HepG2 (cell line): ENCODE measurements around the gene PKD1L1. TPM values are rescaled to one million over a fixed set of nuclear protein-coding genes. Genes with fewer than 3 reads are reported as not detected.

Experiments
- FOXO1 ChIP-seq: sonication (generic); formaldehyde crosslinking; IDR thresholded peaks from 2 replicates; pipeline ENCODE4 v1.4.0; 2020; ENCODE audit warnings: missing genetic modification reagents
- HNRNPUL1 ChIP-seq: fragments of 200-400 bp; formaldehyde crosslinking; IDR thresholded peaks from 2 replicates; pipeline ENCODE4 v1.6.1; 2017; ENCODE audit warnings: low read depth, mild to moderate bottlenecking, low read length, moderate library complexity
- IRX3 ChIP-seq: sonication (generic); formaldehyde crosslinking; IDR thresholded peaks from 2 replicates; pipeline ENCODE4 v1.8.1; 2023; ENCODE audit warnings: mild to moderate bottlenecking, low read depth, missing genetic modification reagents, borderline replicate concordance
- JUN ChIP-seq: sonication (generic); formaldehyde crosslinking; IDR thresholded peaks from 2 replicates; pipeline ENCODE4 v1.4.0; 2020; ENCODE audit warnings: mild to moderate bottlenecking, missing genetic modification reagents
- KAT8 ChIP-seq: IDR thresholded peaks from 2 replicates; pipeline ENCODE4 v1.6.1; 2016; ENCODE audit warnings: missing genetic modification reagents, missing compliant biosample characterization
- MED13 ChIP-seq: sonication (generic); formaldehyde crosslinking; IDR thresholded peaks from 2 replicates; pipeline ENCODE4 v1.5.0; 2020; ENCODE audit warnings: missing genetic modification reagents
- MED8 ChIP-seq: sonication (generic); formaldehyde crosslinking; IDR thresholded peaks from 2 replicates; pipeline ENCODE4 v1.8.1; 2023; ENCODE audit warnings: mild to moderate bottlenecking, missing genetic modification reagents; ENCODE audit not compliant: insufficient replicate concordance
- MIER3 ChIP-seq: IDR thresholded peaks from 2 replicates; pipeline ENCODE4 v1.6.1; 2016; ENCODE audit warnings: missing compliant biosample characterization, borderline replicate concordance
- MTF1 ChIP-seq: sonication (generic); formaldehyde crosslinking; IDR thresholded peaks from 2 replicates; pipeline ENCODE4 v1.5.0; 2020; ENCODE audit warnings: missing genetic modification reagents
- NFATC3 ChIP-seq: sonication (generic); formaldehyde crosslinking; IDR thresholded peaks from 2 replicates; pipeline ENCODE4 v1.5.1; 2020; ENCODE audit warnings: mild to moderate bottlenecking, missing genetic modification reagents
- RFXANK ChIP-seq: IDR thresholded peaks from 2 replicates; pipeline ENCODE4 v1.6.1; 2016
- SAP130 ChIP-seq: IDR thresholded peaks from 2 replicates; pipeline ENCODE4 v1.6.1; 2016; ENCODE audit warnings: low read depth
- SP1 ChIP-seq, 2 experiments: fragments of 450-650 bp in 1 of 2; sonication (generic) in 1 of 2; formaldehyde crosslinking in 1 of 2; IDR thresholded peaks; 2 replicates each; pipeline versions ENCODE4 v1.4.0 to v1.6.1; 2016 to 2020; ENCODE audit warnings: missing genetic modification reagents in 1 of 2
- TBL1XR1 ChIP-seq: fragments of 150-350 bp; IDR thresholded peaks from 2 replicates; pipeline ENCODE4 v1.6.1; 2014; ENCODE audit warnings: borderline replicate concordance, low read length; ENCODE audit not compliant: partially characterized antibody
- ZFP62 ChIP-seq: sonication (generic); formaldehyde crosslinking; IDR thresholded peaks from 2 replicates; pipeline ENCODE4 v1.4.0; 2020; ENCODE audit warnings: missing genetic modification reagents
- ZNF160 ChIP-seq: sonication (generic); formaldehyde crosslinking; IDR thresholded peaks from 2 replicates; pipeline ENCODE4 v1.8.0; 2022; ENCODE audit warnings: mild to moderate bottlenecking, inconsistent platforms, missing genetic modification reagents
- ZNF224 ChIP-seq: sonication (generic); formaldehyde crosslinking; IDR thresholded peaks from 2 replicates; pipeline ENCODE4 v1.5.0; 2020; ENCODE audit warnings: mild to moderate bottlenecking, missing genetic modification reagents
- ZNF256 ChIP-seq: sonication (generic); formaldehyde crosslinking; conservative IDR thresholded peaks from 2 replicates; pipeline ENCODE4 v1.4.0; 2020; ENCODE audit warnings: missing genetic modification reagents
- ZNF550 ChIP-seq: sonication (generic); formaldehyde crosslinking; IDR thresholded peaks from 2 replicates; pipeline ENCODE4 v1.4.0; 2020; ENCODE audit warnings: mild to moderate bottlenecking, missing genetic modification reagents, borderline replicate concordance
- ZNF552 ChIP-seq: sonication (generic); formaldehyde crosslinking; IDR thresholded peaks from 2 replicates; pipeline ENCODE4 v1.9.0; 2022; ENCODE audit warnings: missing genetic modification reagents, mild to moderate bottlenecking, borderline replicate concordance
- ZNF556 ChIP-seq: sonication (generic); formaldehyde crosslinking; IDR thresholded peaks from 2 replicates; pipeline ENCODE4 v1.4.0; 2020; ENCODE audit warnings: mild to moderate bottlenecking, missing genetic modification reagents, borderline replicate concordance
- ZSCAN12 ChIP-seq: sonication (generic); formaldehyde crosslinking; IDR thresholded peaks from 2 replicates; pipeline ENCODE4 v1.9.0; 2021; ENCODE audit warnings: mild to moderate bottlenecking, missing genetic modification reagents
- polyA plus RNA-seq, 8 experiments: library from polyadenylated mRNA; depleted of rRNA in 3 of 8; stranded (reverse) in 7 of 8; unstranded in 1 of 8; fragments of >200 nt; fragmentation: Illumina TruSeq in 4 of 8; extraction: Trizol in 4 of 8; gene quantifications; 2 replicates each; pipeline versions ENCODE4 v1.2.1 to v1.2.3, GENCODE V29; 2011 to 2016; ENCODE audit warnings: low read depth in 4 of 8, missing spikeins in 1 of 8, mixed read lengths in 1 of 8; ENCODE audit not compliant: insufficient read depth in 1 of 8
- total RNA-seq, 5 experiments: library from RNA; depleted of rRNA; stranded (reverse); fragments of >200 nt; fragmentation: Illumina TruSeq; extraction: Trizol; gene quantifications; 2 replicates each; pipeline ENCODE4 v1.2.3, GENCODE V29; 2016; ENCODE audit warnings: low read depth in 1 of 5
- TF ChIP-seq, protein P1 (sequence below): sonication (generic); formaldehyde crosslinking; IDR thresholded peaks from 2 replicates; pipeline ENCODE4 v1.5.0; 2020; ENCODE audit warnings: missing genetic modification reagents
- TF ChIP-seq, protein P2 (sequence below): sonication (generic); formaldehyde crosslinking; IDR thresholded peaks from 2 replicates; pipeline ENCODE4 v1.4.0; 2020; ENCODE audit warnings: missing genetic modification reagents, mild to moderate bottlenecking, borderline replicate concordance
- TF ChIP-seq, protein P3 (sequence below): conservative IDR thresholded peaks from 2 replicates; pipeline ENCODE4 v1.6.1; 2018; ENCODE audit warnings: missing genetic modification reagents
- TF ChIP-seq, protein P4 (sequence below): sonication (generic); formaldehyde crosslinking; IDR thresholded peaks from 2 replicates; pipeline ENCODE4 v1.4.0; 2020; ENCODE audit warnings: mild to moderate bottlenecking, missing genetic modification reagents

The PKD1L1 gene
- total and polyA plus RNA-seq, 2 of the 13 experiments (the other 11 are each of a cell fraction or from before 2014, with no cell fraction given) = 0.01 TPM; not detected in 1

DNA sequence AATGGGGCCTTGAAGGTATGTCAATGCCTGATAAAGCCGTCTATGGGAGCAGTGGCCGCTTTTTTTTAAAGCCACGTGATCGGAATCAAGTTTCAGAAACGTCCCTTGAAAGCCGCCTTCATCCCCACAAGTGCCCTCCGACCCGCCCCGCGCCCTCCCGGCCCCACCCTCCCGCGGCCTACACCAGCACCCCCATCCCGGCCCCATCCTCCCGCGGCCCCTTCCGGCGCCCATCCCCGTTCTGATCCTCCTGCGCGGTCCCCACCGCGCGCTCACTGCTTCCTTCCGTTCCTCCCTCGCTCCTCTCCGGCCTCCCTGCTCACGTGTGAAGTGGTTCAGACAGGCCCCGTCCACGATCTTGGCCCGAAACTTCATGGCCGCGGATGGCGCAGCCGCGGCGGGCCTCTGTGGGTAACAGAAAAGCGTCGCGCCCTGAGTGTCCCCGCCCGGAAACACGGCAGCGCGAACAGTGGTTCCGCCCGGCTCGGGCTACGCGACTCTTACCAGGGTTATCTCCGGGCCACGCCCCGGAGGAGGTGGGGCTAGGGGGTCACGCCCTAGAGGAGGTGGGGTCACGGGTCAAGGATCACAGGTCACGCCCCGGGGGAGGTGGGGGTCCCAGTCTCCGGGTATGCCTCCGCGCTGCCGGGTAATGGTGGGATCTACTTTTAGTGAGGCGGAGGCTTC lies 31.0 kb upstream of the PKD1L1 start, which contains the start of gene HUS1 (continued):
- TF ChIP-seq, protein P1, sequence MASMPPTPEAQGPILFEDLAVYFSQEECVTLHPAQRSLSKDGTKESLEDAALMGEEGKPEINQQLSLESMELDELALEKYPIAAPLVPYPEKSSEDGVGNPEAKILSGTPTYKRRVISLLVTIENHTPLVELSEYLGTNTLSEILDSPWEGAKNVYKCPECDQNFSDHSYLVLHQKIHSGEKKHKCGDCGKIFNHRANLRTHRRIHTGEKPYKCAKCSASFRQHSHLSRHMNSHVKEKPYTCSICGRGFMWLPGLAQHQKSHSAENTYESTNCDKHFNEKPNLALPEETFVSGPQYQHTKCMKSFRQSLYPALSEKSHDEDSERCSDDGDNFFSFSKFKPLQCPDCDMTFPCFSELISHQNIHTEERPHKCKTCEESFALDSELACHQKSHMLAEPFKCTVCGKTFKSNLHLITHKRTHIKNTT (CRISPR knock-in tag) = no peak
- TF ChIP-seq, protein P2, sequence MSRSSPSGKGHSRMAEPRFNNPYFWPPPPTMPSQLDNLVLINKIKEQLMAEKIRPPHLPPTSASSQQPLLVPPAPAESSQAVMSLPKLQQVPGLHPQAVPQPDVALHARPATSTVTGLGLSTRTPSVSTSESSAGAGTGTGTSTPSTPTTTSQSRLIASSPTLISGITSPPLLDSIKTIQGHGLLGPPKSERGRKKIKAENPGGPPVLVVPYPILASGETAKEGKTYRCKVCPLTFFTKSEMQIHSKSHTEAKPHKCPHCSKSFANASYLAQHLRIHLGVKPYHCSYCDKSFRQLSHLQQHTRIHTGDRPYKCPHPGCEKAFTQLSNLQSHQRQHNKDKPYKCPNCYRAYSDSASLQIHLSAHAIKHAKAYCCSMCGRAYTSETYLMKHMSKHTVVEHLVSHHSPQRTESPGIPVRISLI (CRISPR knock-in tag) = peak; percentile 63; the same call in 1 of the 2 replicates
- TF ChIP-seq MTF1 (CRISPR knock-in tag) (peak; percentile 45; the same call in 1 of the 2 replicates), FOXO1 (CRISPR knock-in tag) (peak; percentile 78), MED8 (CRISPR knock-in tag) (peak; percentile 89), RFXANK (no peak), ZFP62 (CRISPR knock-in tag) (no peak), ZNF556 (CRISPR knock-in tag) (peak; percentile 98), ZNF550 (CRISPR knock-in tag) (no peak), ZSCAN12 (CRISPR knock-in tag) (no peak), MED13 (peak; percentile 41), ZNF552 (no peak), JUN (no peak; the same call in 1 of the 2 replicates), SAP130 (peak; percentile 72), ZNF160 (peak; percentile 83), NFATC3 (CRISPR knock-in tag) (no peak), MIER3 (CRISPR knock-in tag) (peak; percentile 54; the same call in 1 of the 2 replicates), ZNF256 (peak; percentile 77; the same call in 1 of the 2 replicates), KAT8 (CRISPR knock-in tag) (peak; percentile 96), HNRNPUL1 (peak; percentile 89), SP1 (IDR thresholded peaks at IDR 0.05) (no peak), SP1 (CRISPR knock-in tag; IDR thresholded peaks at IDR 0.05) (peak; percentile 97), ZNF224 (CRISPR knock-in tag) (no peak), TBL1XR1 (peak; percentile 72), IRX3 (CRISPR knock-in tag) (0 out of 2 replicates have a peak, but pooled peaks have one; percentile 49)
- TF ChIP-seq, protein P3, sequence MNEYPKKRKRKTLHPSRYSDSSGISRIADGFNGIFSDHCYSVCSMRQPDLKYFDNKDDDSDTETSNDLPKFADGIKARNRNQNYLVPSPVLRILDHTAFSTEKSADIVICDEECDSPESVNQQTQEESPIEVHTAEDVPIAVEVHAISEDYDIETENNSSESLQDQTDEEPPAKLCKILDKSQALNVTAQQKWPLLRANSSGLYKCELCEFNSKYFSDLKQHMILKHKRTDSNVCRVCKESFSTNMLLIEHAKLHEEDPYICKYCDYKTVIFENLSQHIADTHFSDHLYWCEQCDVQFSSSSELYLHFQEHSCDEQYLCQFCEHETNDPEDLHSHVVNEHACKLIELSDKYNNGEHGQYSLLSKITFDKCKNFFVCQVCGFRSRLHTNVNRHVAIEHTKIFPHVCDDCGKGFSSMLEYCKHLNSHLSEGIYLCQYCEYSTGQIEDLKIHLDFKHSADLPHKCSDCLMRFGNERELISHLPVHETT (CRISPR knock-in tag) = peak; percentile 77
- TF ChIP-seq, protein P4, sequence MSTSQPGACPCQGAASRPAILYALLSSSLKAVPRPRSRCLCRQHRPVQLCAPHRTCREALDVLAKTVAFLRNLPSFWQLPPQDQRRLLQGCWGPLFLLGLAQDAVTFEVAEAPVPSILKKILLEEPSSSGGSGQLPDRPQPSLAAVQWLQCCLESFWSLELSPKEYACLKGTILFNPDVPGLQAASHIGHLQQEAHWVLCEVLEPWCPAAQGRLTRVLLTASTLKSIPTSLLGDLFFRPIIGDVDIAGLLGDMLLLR (CRISPR knock-in tag) = peak; percentile 91
